GM19468 (cell line): ENCODE results near the gene SRRM3.
"Not testable (repeated sequence)": the region's sequence is repeated elsewhere in the genome, so short reads cannot be mapped to it uniquely, and the experiment has no call there.

Experiments
- ATAC-seq: cut with Tn5 transposase; IDR thresholded peaks from one replicate; pipeline ENCODE4 v1.9.1; 2021; ENCODE audit warnings: mild to moderate bottlenecking, moderate library complexity, moderate number of reproducible peaks; ENCODE audit not compliant: unreplicated experiment; ENCODE audit errors: extremely low read depth

SRRM3 gene

GRCh38 chr7:76282344-76283253, 80.9 kb downstream of the SRRM3 start:
- ATAC-seq, result no peak

- no peak for ATAC-seq
These were observed 81.8 kb downstream of the SRRM3 start for GRCh38 chr7:76283254-76284159.

- ATAC-seq, result no peak
These were observed 84.1 kb downstream of the SRRM3 start for GRCh38 chr7:76285604-76286374.

GRCh38 chr7:76286842-76287403, 85.2 kb downstream of the SRRM3 start:
- no peak for ATAC-seq

- ATAC-seq, result not testable (repeated sequence)
These were observed 89.2 kb downstream of the SRRM3 start for GRCh38 chr7:76290847-76291350.

- peak; percentile 66 for ATAC-seq
These were observed 89.9 kb downstream of the SRRM3 start for GRCh38 chr7:76291351-76292212.

- no peak for ATAC-seq
These were observed 90.5 kb downstream of the SRRM3 start for GRCh38 chr7:76292213-76292573.

- ATAC-seq, result not testable (repeated sequence)
These were observed 91.2 kb downstream of the SRRM3 start for GRCh38 chr7:76292911-76293310.

GRCh38 chr7:76293407-76293901, 91.8 kb downstream of the SRRM3 start:
- no peak for ATAC-seq

- ATAC-seq, result no peak
These were observed 92.8 kb downstream of the SRRM3 start for GRCh38 chr7:76294344-76295024.

- ATAC-seq, result no peak
These were observed 95.3 kb downstream of the SRRM3 start for GRCh38 chr7:76296743-76297740.

GRCh38 chr7:76300166-76300731, 98.6 kb downstream of the SRRM3 start:
- ATAC-seq, result no peak

GRCh38 chr7:76301000-76301399, 99.3 kb downstream of the SRRM3 start:
- ATAC-seq, result no peak

GRCh38 chr7:76302347-76303201, 100.9 kb downstream of the SRRM3 start, which contains the start of gene HSPB1:
HSPB1 (plus strand) TSS chr7:76302673; CDS start chr7:76302713, 40 bp downstream.
- ATAC-seq, result peak; percentile 42
